ENCODE results near the gene MAML2.

The MAML2 gene

GRCh38 chr11:96178049-96178886, 164.7 kb downstream of the MAML2 start:
- no peak for DNase-seq

GRCh38 chr11:96177146-96177545, 165.8 kb downstream of the MAML2 start:
- DNase-seq: no peak

- no peak for DNase-seq
Measured at GRCh38 chr11:96173906-96174305, 169.1 kb downstream of the MAML2 start.

- DNase-seq: no peak
Measured at GRCh38 chr11:96173422-96173821, 169.6 kb downstream of the MAML2 start.

GRCh38 chr11:96172604-96173003, 170.4 kb downstream of the MAML2 start:
- DNase-seq: no peak

- peak in 1 of 2 donors; percentile 64 for DNase-seq
Measured at GRCh38 chr11:96169250-96169649, 173.7 kb downstream of the MAML2 start.

GRCh38 chr11:96168623-96169022, 174.4 kb downstream of the MAML2 start:
- peak; percentile 88 to 91 for DNase-seq

- no peak for DNase-seq
Measured at GRCh38 chr11:96167787-96168186, 175.2 kb downstream of the MAML2 start.

- DNase-seq: no peak
Measured at GRCh38 chr11:96167203-96167758, 175.7 kb downstream of the MAML2 start.

- DNase-seq: no peak
Measured at GRCh38 chr11:96162816-96163499, 180.0 kb downstream of the MAML2 start.

GRCh38 chr11:96161307-96162089, 181.5 kb downstream of the MAML2 start:
- DNase-seq: no peak

GRCh38 chr11:96160732-96161306, 182.2 kb downstream of the MAML2 start:
- no peak for DNase-seq

- DNase-seq: no peak
Measured at GRCh38 chr11:96159968-96160367, 183.0 kb downstream of the MAML2 start.

GRCh38 chr11:96158126-96158525, 184.9 kb downstream of the MAML2 start:
- no peak for DNase-seq

GRCh38 chr11:96157517-96157873, 185.5 kb downstream of the MAML2 start:
- no peak for DNase-seq

- no peak for DNase-seq
Measured at GRCh38 chr11:96156379-96156722, 186.6 kb downstream of the MAML2 start.

GRCh38 chr11:96155627-96156378, 187.2 kb downstream of the MAML2 start:
- peak; percentile 97 to 99 for DNase-seq

- no peak for DNase-seq
Measured at GRCh38 chr11:96154802-96155520, 188.0 kb downstream of the MAML2 start.

- DNase-seq: no peak
Measured at GRCh38 chr11:96152623-96153022, 190.4 kb downstream of the MAML2 start.

GRCh38 chr11:96151501-96151900, 191.5 kb downstream of the MAML2 start:
- DNase-seq: no peak

- no peak for DNase-seq
Measured at GRCh38 chr11:96150609-96151008, 192.4 kb downstream of the MAML2 start.

All from inflammatory macrophage treated with lipopolysaccharide for 1 hour (primary cell).